DND-41 (cell line): ENCODE results near the gene LDB1.

Experiments
- ATAC-seq: fragments of 200-7000 bp; cut with Tn5 transposase; 3 replicates; pipeline ENCODE4 v1.9.1; 2021; ENCODE audit warnings: low read depth; ENCODE audit not compliant: insufficient read depth
- DNase-seq: peaks from one replicate; pipeline ENCODE4 v3.0.0-alpha.2; 2020
- H2AFZ ChIP-seq: 2 replicates; pipeline ENCODE4 v1.6.0; 2012; ENCODE audit warnings: low read depth, low read length
- H3K27ac ChIP-seq: 2 replicates; pipeline ENCODE4 v1.5.1; 2012; ENCODE audit warnings: low read length, inconsistent platforms
- H3K27me3 ChIP-seq: fragments of 200-600 bp; sonication (generic); 2 replicates; pipeline ENCODE4 v1.6.0; 2012; ENCODE audit warnings: low read length, mild to moderate bottlenecking, inconsistent platforms; ENCODE audit not compliant: insufficient read depth, poor library complexity
- H3K36me3 ChIP-seq: 2 replicates; pipeline ENCODE4 v1.5.1; 2012; ENCODE audit warnings: low read length, inconsistent platforms; ENCODE audit not compliant: insufficient read depth
- H3K4me1 ChIP-seq: 2 replicates; pipeline ENCODE4 v1.5.1; 2012; ENCODE audit warnings: mild to moderate bottlenecking, low read length; ENCODE audit not compliant: insufficient read depth
- H3K4me2 ChIP-seq: 2 replicates; pipeline ENCODE4 v1.6.0; 2012; ENCODE audit warnings: mild to moderate bottlenecking, moderate library complexity, low read length, inconsistent platforms; ENCODE audit not compliant: insufficient read depth
- H3K4me3 ChIP-seq, 2 experiments: fragments of 200-600 bp in 1 of 2; shearing (Covaris generic) in 1 of 2; 2 replicates each; pipeline ENCODE4 v1.5.1; 2012 to 2016; ENCODE audit warnings: inconsistent platforms in 2 of 2, low read length in 2 of 2, mild to moderate bottlenecking in 2 of 2, low read depth in 1 of 2, moderate library complexity in 1 of 2
- H3K79me2 ChIP-seq: 2 replicates; pipeline ENCODE4 v1.6.0; 2012; ENCODE audit warnings: low read length, inconsistent platforms; ENCODE audit not compliant: insufficient read depth
- H3K9ac ChIP-seq: 2 replicates; pipeline ENCODE4 v1.6.0; 2012; ENCODE audit warnings: low read depth, mild to moderate bottlenecking, inconsistent platforms, low read length, moderate library complexity
- H3K9me3 ChIP-seq: 2 replicates; pipeline ENCODE4 v1.5.1; 2012; ENCODE audit warnings: low read length, moderate library complexity, mild to moderate bottlenecking, inconsistent platforms; ENCODE audit not compliant: insufficient read depth, severe bottlenecking
- H4K20me1 ChIP-seq: 2 replicates; pipeline ENCODE4 v1.6.0; 2012; ENCODE audit warnings: low read length; ENCODE audit not compliant: insufficient read depth
- EZH2 ChIP-seq: IDR thresholded peaks from 3 replicates; pipeline ENCODE4 v1.6.1; 2012; ENCODE audit warnings: borderline replicate concordance, low read depth, mild to moderate bottlenecking, moderate library complexity, low read length, inconsistent platforms; ENCODE audit not compliant: severe bottlenecking
- TF ChIP-seq, protein P1 (sequence below): IDR thresholded peaks from 2 replicates; pipeline ENCODE4 v1.5.1; 2012; ENCODE audit warnings: borderline replicate concordance, low read length, moderate library complexity, mild to moderate bottlenecking; ENCODE audit not compliant: poor library complexity, severe bottlenecking; ENCODE audit errors: extremely low read depth

Gene LDB1

DNA sequence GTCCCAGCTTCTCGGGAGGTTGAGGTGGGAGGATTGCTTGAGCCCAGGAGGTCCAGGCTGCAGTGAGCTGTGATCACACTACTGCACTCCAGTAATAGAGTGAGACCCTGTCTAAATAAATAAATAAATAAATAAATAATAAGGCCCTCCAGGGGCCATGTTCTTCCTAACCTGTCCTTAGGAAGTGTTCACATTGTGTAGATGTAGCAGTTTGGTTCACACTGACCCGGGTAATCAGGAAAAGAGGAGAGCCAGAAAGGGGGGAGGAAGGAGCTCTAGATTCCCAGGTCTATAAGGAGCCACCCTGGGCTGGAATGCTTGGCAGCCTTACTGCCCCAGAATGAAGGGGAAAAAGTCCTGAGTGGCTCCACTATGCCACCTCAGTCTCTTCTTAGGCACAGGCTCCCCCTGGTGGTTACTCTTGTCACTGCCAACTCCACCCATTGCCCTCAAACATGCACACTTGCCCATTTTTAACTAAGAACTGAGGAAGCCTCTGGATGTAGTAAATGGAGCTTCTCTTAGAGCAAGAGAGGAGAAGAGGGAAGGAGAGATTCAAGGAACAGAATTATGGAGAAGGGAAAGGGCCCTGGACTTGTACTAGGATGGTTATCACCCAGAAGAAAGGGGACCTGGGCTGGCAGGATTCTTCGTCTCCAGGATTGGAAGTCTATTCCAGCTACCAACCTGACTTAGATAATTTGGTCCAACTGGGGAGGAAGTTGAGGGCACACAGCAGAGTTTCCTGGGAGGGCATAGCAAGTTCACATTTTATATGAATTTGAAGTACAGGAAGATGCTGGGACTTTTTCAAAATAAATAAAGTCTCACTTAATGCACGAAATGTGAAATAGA, 47.3 kb downstream of the LDB1 start:
- TF ChIP-seq, protein P1, sequence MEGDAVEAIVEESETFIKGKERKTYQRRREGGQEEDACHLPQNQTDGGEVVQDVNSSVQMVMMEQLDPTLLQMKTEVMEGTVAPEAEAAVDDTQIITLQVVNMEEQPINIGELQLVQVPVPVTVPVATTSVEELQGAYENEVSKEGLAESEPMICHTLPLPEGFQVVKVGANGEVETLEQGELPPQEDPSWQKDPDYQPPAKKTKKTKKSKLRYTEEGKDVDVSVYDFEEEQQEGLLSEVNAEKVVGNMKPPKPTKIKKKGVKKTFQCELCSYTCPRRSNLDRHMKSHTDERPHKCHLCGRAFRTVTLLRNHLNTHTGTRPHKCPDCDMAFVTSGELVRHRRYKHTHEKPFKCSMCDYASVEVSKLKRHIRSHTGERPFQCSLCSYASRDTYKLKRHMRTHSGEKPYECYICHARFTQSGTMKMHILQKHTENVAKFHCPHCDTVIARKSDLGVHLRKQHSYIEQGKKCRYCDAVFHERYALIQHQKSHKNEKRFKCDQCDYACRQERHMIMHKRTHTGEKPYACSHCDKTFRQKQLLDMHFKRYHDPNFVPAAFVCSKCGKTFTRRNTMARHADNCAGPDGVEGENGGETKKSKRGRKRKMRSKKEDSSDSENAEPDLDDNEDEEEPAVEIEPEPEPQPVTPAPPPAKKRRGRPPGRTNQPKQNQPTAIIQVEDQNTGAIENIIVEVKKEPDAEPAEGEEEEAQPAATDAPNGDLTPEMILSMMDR: peak; percentile 99
- no peak for TF ChIP-seq EZH2
- peak; percentile 81 for DNase-seq
- H3K4me1 ChIP-seq: no peaks in the 10 kb centered on the region
- no peak overlapping the region for H3K4me3 ChIP-seq
- H3K9me3 ChIP-seq: no peaks in the 10 kb centered on the region
- H3K4me2 ChIP-seq: no peak overlapping the region
- no peaks in the 10 kb centered on the region for H3K27me3 ChIP-seq
- ATAC-seq: peak; percentile 97
- no peak overlapping the region for H3K27ac ChIP-seq
- 0 out of 2 replicates have a peak, but pooled peaks cover 10% of the 10 kb centered on the region for H3K36me3 ChIP-seq
- H3K79me2 ChIP-seq: 0 out of 2 replicates have a peak, but pooled peaks cover 2% of the 10 kb centered on the region
- H4K20me1 ChIP-seq: peaks cover 10% of the 10 kb centered on the region; the same call in 1 of the 2 replicates
- H2AFZ ChIP-seq: no peak overlapping the region
- H3K9ac ChIP-seq: no peak overlapping the region

DNA sequence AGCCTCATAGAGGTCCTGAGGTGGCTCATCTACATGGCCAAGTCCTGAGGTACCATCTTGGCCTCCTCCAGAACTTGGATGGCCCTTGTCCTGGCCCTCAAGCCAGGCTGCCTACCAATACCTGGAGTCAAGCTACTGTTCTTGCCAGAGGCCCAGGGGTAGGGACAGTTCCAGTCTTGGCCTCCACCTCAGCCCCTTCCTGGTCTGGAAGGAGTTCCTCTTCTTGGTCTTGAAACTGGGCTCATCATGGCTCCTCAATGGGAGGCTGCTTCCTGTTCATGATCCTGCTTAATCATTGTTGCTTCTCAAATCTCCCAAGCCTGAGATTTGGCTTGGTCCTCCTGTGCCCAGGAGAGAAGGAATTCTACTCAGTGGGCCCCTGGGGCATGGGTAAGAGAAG, 51.1 kb downstream of the LDB1 start:
- peaks cover 30% of the 10 kb centered on the region for H4K20me1 ChIP-seq

DNA sequence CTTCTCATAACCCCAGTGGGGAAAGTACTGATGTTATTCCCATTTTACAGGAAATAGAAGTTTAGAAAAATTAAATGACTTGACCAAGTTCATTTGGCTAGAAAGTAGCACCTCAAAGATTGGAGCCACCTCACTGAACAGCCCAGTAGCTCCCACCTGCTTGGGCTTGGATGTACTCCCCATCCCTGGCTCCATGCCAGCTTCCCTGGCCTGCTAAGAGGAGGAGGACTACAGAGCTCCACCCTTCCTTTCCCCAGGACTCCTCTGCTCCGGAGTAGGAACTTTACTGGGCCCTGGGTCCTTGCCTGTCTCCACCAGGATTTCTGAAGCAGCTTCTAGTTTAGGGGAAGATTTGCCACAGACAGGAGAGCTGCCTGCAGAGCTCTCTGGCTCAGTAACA, 52.0 kb downstream of the LDB1 start:
- Histone ChIP-seq H3K9ac (no peak overlapping the region), H3K27ac (no peak overlapping the region), H3K27me3 (no peaks in the 10 kb centered on the region), H3K4me1 (peaks cover 31% of the 10 kb centered on the region), H3K4me2 (no peak overlapping the region), H3K79me2 (peaks cover 28% of the 10 kb centered on the region), H3K9me3 (no peaks in the 10 kb centered on the region), H3K36me3 (peaks cover 22% of the 10 kb centered on the region), H3K4me3 (no peak overlapping the region), H4K20me1 (peaks cover 30% of the 10 kb centered on the region), H2AFZ (no peak overlapping the region)
- no peak for TF ChIP-seq EZH2
- TF ChIP-seq, protein P1: no peak
- ATAC-seq (no peak), DNase-seq (no peak)

More for the DNA sequence above, 51.1 kb downstream of the LDB1 start:
- Histone ChIP-seq H3K27ac (no peak overlapping the region), H2AFZ (no peak overlapping the region), H3K9ac (no peak overlapping the region), H3K4me2 (no peak overlapping the region), H3K4me1 (peaks cover 31% of the 10 kb centered on the region), H3K79me2 (peaks cover 28% of the 10 kb centered on the region), H3K27me3 (no peaks in the 10 kb centered on the region), H3K4me3 (no peak overlapping the region), H3K9me3 (no peaks in the 10 kb centered on the region), H3K36me3 (peaks cover 22% of the 10 kb centered on the region)
- no peak for ATAC-seq
- no peak for DNase-seq
- TF ChIP-seq, protein P1: no peak
- no peak for TF ChIP-seq EZH2
